NCI-H774 (cell line): ENCODE data around the gene KRT32.

Source experiments
- DNase-seq: peaks from one replicate; lab custom pipeline; 2025; lab: John Stamatoyannopoulos, UW

Gene KRT32

DNA sequence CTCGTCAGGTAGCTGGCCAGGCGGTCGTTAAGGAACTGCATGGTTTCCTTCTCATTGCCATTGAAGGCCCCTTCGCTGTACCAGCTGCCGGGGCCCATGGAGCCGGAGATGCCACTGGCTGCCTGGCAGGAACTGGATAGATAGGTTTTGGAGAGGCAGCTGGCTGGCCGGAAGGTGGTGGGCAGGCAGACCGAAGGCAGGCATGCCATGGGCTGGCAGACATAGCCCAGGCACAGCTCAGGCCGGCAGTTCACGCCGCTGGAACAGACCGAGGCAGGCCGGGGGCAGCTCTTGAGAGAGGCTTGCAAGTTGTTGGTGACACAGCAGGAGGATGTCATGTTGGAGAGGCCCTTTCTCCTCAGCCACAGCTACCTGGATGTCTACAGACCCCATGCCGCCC is at the start of gene KRT32:
Gene KRT32, minus strand, starts transcription at position 399 of the 400 bp plus-strand sequence. Its CDS starts 61 bp downstream, at position 338.
- no peak for DNase-seq

DNA sequence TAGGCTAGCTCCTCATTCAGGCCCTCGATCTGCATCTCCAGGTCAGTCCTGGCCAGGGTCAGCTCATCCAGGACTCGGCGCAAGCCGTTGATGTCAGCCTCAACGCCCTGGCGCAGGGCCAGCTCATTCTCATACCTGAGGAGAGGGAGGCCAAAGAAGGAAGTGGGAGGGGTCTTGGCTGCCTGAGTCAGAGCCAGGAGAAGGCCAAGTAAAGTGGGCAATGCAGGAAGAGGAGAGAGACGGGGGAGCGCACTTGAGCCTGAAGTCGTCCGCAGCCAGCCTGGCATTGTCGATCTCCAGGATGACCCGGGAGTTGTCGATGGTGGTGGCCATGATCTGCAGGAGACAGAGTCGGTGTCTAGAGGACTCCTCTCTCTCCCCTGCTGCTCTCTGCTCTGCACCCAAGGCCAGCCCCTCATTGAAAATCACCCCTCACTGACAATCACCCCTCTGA is 49.7 kb upstream of the KRT32 start:
- no peak for DNase-seq

DNA sequence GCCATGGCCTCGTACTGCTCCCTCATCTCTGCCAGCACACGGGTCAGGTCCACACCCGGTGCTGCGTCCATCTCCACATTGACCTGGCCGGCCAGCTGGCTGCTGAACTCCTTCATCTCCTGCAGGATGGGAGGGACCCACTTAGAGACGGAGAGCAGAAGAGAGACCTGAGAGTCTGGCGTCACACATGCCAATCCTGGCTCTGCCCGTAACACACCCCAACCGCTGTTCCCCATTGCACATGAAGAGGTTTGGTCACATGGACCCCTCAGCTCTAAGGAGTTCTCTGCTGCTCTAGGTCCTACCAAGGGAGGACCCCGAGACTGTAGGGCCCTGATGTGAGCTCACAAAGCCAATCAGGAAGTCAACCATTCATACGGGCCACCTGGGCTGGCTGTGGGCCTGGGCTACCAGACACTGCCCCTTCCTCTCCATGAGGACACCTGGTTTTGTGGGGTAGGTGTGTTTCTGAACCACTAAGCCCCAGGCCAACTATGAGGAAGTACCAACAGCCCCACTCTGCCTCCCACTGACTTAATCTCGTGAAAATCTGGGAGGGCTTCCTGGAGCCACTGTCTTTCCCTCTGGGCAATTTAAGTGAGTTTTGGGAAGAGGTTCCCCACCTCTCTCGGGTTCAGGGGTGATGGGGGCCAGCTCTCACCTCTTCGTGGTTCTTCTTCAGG is 49.1 kb upstream of the KRT32 start:
- no peak for DNase-seq

DNA sequence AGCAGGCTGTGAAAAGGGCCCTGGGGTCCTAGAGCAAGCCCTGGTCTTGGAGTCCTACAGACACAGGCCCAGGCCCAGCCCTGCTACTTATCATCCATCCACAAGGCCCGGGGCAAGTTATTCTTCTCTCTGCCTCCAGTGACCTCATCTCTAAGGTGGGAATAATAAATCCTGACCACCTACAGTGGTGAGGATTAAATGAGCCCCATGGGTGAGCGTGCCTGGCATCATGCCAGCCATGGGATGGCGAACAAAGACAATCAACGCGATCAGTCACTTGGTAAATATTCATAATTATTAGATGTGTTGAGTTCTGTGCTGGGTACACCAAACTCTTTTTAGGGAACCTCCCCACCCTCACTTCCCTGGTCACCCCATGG is 46.0 kb upstream of the KRT32 start:
- peak; percentile 78 for DNase-seq

DNA sequence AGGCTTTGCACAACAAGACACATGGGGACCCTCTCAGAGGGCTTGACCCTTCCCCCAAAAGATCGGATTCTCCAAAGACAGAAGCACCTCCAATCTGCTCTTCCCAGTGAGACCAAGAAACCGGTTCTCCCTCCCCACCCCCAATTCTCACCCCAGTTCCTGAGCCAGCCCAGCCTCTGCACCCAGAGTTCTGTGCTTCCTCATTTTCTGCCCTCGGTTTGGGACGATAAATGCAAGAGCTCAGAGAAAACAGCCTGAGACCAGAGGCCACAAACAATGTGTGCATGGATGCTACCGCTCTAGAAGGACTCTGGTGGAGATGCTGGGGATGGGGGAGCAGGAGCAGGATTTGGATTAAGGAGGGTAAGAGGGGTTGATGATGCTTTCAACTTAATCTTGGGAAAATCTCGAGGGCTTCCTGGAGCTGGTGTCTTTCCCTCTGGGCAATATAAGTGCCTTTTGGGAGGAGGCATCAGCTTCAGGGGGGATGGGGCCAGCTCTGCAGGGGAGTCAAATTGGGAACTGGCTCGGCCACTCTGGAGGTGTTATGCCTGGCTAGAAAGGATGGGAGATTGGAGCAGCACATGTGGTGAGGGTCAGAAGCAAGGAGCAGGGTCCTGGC is 45.5 kb upstream of the KRT32 start:
- no peak for DNase-seq

DNA sequence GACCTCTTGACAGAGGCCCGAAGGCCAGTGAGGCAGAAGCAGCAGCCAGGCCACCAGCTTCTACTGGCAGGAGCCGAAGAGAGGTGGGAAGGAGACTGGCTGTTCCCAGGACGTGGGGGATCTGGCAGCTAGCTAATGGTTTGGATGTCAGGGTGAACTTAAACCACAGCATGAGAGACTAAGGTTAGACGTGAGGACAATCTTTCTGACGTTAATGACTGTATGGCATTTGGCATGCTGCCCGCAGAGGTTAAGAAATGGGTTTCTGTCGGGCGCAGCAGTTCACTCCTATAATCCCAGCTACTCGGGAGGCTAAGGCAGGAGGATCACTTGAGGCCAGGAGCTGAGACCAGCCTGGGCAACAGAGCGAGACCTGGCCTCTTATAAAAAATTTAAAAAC is 44.5 kb upstream of the KRT32 start:
- DNase-seq, result no peak

DNA sequence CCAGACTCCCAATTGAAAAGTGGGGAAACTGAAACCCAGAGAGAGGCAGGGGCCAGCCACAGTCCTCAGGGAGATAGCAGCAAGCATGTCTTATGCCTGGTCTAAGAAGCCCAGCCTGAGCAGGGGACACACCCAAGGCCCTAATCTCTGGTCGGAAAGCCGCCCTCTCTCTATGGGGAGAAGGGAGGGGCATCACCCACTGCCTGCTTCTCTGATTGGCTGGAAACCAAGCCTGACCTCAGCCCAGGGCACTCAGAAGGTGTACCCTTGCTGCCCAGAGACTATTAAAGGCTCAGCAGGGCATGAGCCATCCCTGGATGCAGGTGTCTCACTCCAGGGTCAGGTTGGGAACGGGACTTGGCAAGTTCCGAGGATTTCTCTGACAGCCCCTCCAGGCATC is 43.9 kb upstream of the KRT32 start:
- DNase-seq, result peak; percentile 72

DNA sequence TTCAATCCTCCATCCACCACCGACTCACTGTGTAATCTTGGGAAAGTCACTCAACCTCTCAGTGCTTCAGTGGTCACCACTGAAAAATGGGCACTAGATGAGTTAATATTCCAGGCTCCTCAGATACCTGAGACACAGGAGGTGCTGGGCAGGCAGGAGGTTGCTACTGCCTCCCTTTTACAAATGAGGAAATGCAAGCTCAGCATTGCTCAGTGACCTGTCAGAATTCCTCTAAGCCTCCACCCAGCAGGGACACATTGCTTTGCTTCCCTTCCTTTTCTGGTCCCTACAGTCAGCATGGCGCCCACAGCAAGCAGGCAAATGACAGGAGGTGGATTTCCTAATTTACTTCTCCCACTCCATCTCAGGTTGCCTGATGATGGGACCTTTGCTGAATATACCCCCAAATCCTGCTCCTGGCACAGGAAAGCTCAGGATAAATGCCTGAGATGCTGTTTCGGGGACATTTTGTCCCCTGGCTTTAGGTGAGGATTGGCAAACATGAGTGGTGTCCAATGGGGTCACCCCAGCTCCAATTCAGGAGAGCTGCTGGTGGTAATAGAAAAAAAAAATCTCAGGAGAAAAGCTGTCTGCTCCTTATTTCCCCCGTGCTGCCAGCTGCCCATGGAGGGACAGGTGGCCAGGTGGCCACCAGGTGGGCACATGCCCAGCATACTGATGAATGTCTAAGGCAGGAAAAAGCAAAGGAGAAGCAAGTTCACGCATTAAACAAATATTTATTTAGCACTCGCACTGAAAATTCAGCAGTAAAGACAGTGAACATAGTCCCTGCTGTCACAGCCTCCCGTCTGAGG is 43.3 kb upstream of the KRT32 start:
- DNase-seq, result peak; percentile 75

DNA sequence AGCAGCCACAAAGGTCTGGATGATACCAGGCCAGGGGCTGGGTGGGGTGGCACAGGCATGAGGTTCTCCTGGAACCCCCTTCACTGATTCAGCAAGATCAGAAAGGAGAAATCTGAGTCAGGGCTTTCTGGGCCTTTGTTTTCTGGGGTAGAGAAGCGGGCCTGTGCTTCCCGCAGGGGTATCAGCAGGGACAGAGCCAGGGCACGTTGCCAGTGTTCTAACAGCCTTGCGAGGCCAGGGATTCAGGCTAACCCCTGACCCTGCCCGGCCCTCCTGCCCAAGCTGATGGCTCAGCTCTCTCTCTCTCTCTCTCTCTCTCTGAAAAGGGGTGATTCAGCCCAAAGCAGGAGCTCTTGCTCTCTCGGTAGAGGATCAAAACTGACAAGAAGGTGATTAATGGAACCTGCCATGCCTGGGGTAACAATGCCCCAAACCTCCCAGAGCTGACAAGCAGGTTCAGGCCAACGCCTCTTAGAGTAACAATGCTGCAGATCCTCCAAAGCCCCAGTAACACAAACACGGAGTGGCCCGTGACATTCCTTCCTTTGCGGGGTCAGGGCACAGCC is 40.2 kb upstream of the KRT32 start:
- no peak for DNase-seq

DNA sequence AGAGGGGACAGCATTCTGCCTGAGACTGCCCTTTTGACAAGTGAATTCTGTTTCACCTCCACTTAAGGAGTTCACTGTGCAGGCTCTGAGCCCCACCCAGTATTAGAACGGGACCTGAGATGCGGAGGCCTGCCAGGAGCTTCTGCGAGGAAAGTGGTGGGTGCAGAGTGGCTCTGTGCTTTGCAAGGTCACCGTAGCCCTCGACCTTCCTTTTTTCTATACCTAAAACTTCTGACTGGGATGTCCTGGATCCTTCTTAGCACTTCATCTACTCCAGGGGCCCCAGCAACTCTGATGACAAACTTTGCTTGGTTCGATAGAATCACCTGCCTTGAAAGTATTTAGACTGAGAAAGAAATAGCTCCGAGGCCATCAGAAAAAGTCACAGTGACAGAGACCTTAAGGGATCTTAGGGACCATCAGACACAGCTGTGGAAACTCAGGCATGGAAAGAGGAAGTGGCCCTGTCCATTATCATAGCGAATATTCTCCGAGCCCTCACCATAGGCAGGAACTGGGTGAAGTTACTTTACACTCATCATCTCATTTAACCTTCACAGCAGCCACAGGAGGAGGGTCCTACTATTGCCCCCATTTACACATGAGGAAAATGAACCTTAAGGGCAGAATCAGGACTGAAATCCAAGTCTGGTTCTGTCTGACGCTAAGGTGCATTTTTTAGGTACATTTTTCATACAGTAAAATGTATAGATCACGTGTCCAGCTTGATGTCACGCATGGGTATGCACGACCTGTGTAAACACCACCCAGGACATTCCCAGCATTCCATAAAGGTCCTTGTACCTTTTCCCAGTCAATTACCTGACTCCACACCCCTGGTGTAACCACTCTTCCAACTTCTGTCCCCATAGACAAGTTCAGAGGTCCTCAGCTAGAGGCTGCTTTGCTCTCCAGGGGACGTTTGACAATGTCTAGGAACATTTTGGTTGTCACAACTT is 38.9 kb upstream of the KRT32 start:
- DNase-seq, result no peak

DNA sequence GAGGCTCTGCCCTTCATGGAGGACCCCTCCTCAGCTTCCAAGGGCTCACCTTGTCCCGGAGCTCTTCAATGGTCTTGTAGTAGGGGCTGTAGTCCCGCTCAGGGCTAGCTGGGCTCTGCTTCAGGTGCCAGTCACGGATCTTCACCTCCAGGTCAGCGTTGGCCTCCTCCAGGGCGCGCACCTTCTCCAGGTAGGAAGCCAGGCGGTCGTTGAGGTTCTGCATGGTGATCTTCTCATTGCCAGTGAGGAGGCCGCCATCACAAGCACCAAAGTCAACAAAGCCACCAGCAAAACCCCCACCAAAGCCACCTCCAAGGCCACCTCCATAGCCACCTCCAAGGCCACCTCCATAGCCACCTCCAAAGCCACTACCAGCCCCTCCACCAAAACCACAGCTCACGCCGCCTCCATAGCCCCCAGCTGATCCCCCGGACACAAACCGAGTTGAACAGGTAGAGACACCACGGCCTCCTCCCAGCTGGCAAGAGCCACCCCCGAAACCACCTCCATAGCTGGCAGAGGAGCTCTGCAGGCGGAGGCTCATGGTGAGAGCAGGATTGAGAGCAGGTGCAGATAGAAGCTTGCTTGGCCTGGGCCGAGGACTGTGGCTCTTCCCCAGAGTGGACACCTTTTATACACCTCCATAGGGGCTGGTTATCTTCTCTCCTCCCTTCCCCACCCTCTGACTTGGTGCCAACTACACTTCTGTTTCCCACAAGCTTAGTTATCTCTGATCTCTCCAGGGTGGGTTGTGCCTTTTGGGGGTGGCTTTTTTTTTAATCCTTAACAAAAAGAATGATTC is 38.0 kb upstream of the KRT32 start, which contains the start of gene KRT13:
Gene KRT13, minus strand, starts transcription at position 606 of the 802 bp plus-strand sequence. Its CDS starts 62 bp downstream, at position 544.
- no peak for DNase-seq

DNA sequence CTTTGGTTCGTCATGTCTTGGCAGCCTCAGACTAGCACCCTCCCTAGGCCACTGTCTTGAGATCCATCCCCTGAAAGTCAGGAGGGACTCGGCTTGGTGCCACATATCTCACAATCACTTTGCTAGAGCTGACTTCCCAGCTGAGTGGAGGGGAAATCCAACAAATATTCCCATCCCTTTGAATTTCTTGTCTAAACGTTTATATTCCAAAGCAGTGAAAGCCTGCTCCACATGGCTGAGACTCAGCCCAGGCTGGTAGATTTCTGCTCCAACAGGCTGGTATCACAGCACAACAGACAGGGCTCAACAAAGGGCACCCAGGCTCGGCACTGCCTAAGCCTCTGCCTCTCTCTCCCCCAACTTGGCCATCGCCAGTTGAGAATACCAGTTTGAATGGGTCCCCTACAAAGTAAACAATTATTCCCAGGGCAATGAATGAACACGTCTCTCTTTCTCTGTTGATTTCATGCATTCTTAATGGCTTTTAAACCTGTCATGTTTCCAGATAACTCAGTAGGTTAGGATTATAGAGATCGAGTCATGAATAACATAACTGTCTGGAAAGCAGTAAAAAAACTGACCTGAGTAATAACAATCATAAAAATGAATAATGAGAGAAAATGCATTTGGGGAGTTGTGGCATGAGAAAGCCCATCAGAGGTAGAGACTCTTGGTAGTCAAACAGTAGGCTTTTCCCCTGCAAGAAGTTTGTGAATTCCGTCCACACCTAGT is 37.2 kb upstream of the KRT32 start:
- DNase-seq, result peak; percentile 59

DNA sequence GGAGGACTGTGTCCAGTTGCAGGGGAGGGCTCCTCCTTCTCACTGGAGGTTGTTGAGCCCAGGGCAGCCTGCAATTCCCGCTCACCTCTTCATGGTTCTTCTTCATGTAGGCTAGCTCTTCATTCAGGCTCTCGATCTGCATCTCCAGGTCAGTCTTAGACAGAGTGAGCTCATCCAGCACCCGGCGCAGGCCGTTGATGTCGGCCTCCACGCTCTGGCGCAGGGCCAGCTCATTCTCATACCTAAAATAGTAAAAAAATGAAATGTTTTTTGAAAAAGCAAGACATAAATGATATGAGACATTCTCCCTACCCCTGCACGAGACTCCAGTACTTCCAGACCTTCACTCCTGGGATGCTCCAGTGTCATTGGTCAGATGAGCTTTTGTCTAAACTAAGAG is 36.0 kb upstream of the KRT32 start:
- no peak for DNase-seq

DNA sequence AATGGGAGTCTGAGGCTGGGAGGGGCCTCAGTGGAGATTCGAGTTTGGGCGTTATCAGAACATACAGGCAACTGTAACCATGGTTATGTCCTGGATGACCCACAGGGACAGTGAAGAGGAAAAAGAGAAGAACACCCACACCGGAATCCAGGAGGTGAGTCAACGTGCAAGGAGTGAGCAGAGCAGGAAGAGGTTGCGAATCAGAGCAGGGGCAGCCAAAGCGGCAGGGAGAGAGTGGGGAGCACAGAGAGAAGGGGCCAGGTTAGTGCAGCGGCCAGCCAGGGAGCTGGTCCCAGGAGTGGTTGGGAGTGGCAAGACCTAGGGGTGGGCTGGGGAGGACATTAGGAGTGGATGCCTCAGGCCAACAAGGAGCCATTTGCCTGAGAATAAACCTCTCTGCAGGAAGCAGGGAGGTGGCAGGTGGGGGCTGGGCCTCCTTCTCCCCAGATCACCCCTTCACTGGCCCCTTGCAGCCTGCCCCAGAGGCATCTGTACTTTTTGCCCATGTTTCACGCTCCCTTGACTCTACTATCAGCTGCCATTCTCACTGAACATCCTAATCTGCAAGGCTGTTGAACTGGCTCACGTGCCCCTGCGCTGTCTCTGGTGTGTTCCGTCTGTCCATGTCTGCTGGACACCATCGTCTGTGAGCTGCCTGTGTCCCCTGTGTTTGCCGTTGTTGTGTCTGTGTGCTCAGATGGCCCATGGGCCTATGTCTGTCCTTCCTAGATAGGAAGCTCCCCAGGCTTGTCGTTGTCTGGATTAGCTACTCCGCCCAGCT is 33.1 kb upstream of the KRT32 start:
- DNase-seq, result no peak

DNA sequence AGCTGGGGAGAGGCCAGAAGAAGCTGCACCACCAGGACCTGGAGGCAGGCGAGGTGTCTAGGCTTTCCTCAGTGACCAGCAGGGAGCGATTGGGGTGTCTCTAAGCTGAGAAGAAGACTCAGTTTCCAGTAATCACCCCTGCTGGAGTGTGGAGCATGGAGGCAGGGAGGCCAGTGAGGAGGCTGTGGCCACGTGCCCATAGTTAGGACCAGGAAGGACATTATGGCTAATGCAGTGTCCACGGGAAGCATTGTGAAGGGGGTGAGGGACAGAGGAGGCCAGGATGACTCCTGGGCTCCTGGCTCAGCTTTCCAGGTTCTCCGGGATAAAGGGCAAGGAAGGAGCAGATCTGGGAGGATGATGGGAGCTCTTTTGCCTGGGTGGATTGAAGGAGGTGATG is 32.5 kb upstream of the KRT32 start:
- DNase-seq, result no peak

DNA sequence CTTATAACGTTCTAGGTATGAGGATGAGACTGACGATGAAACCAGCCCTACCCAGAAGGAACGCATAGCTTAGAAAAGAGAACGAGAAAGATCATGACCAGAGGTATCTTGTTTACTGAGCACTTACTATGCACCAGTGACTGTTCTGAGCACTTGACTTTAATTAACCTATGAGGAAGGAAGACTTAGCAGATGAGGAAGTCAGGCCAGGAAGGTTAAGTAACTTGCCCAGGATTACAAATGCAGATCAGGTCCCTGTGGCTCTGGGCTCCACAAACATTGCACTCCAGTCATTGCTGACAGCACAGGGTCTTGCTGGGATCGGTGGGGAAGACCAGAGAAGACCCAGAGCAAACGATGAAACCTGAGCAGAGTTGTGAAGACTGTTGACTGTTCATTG is 31.1 kb upstream of the KRT32 start:
- DNase-seq, result no peak

DNA sequence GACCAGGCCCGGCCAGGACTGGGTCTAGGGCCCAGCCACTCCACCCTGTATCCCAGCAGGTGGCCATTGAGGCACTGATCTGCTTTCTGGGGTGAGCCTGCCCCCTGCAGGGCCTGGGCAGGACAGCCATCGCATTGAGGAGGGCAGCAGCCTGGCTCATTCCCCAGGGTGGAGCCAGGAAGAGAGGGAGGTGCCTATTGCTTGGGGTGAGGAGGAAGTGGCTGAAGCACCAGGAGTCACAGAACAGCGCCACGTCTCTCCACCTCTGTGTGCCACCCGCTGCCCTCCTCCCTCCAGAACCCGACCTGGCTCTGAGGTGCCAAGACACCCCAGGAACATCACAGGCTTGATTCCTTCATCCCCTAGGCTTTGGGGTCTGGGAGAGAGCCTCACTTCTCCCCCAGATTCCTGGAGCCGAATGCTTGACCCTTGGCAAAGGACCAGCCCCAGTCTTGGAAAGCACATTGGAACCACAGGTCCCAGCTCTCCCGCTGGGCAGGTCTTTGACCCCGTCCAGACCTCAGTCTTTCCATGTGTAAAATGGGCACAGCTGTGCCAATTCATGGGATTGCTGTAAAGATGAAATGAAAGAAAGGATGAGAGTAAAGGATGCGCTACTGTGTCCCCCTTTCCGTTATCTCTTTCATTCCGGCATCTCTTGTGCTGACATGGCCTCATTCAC is 29.8 kb upstream of the KRT32 start:
- DNase-seq, result peak; percentile 90

DNA sequence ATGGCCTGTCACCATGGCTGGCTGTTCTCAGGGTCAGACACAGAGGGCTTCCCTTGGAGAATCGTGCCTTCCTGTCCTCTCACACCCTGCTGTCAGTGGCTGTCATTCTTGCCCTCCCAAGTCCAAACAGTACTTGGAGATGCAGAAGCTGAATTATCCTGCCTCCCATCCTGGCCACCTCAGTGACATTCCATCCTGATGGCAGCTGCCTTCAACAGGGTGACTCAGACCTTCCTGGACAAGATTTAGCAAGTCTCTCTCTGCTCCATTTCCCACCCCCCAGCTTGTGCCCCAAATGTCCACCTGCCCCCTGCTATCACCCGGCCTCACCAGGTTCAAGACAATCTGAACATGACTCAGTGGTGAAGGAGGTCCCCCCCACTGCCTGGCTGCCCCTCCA is 27.3 kb upstream of the KRT32 start:
- no peak for DNase-seq
